ENCODE data around the gene RNF20. TPM values are rescaled to one million over a fixed set of nuclear protein-coding genes. Genes with fewer than 3 reads are reported as not detected.

The RNF20 gene
- total and polyA plus RNA-seq, 2 donors (not counting 3 experiments of a cell fraction or from before 2014, with no cell fraction given) = 6.1 to 33.7 TPM

DNA sequence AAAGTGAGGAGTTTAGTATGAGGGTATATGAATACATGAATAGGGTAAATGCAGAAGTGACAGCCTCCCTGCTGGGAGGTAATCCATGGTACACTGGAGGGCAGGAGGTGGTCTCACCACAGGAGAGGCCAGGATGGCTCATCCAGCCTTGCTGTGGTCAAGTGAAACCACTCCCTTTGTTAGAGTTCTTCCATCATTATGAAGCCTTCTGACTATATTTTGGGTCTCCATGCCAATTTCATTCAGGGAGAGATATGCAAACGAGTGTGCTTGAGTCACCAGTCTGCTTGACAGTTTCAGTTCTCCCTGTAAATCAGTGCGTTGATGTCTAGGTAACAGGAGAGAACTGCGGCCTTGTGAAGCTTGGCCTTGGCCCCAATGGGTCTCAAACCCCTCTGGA is 44.7 kb downstream of the RNF20 start:
- DNase-seq (ENCODE audit: low read depth, low spot score) (no peak), FAIRE-seq (no peak)
- Histone ChIP-seq H3K4me1 (ENCODE audit: control insufficient read depth, extremely low read depth, insufficient read depth, low read length) (no peaks in the 10 kb centered on the region), H4K20me1 (replicated peaks; ENCODE audit: control insufficient read depth, extremely low read depth, insufficient read depth, low read length) (no peaks in the 10 kb centered on the region), H3K9me3 (replicated peaks; ENCODE audit: control insufficient read depth, insufficient read depth, low read length) (no peaks in the 10 kb centered on the region), H3K9me1 (replicated peaks; ENCODE audit: control insufficient read depth, extremely low read depth, insufficient read depth, low read length) (no peaks in the 10 kb centered on the region), H3K27ac (ENCODE audit: insufficient read depth, low read depth, low read length) (no peak overlapping the region), H3K4me2 (ENCODE audit: insufficient read depth, low read length) (no peak overlapping the region), H2AFZ (ENCODE audit: low read depth, low read length) (no peak overlapping the region), H3K36me3 (ENCODE audit: control insufficient read depth in 2 of 2, extremely low read depth in 1 of 2, insufficient read depth in 2 of 2, low read length in 2 of 2) (no peaks in the 10 kb centered on the region), H3K4me3 (replicated peaks in 1 of 3; ENCODE audit: insufficient read depth in 1 of 3, low read depth in 1 of 3, low read length in 3 of 3) (no peak overlapping the region), H3K9ac (replicated peaks; ENCODE audit: extremely low read depth, insufficient read depth, low read length) (no peak overlapping the region), H3K27me3 (ENCODE audit: control insufficient read depth in 2 of 2, insufficient read depth in 2 of 2, low read length in 2 of 2) (no peaks in the 10 kb centered on the region), H3K79me2 (ENCODE audit: control insufficient read depth, insufficient read depth, low read length) (no peaks in the 10 kb centered on the region)
- intact Hi-C loops (cut with micrococcal nuclease) = no loop called here
- BruUV-seq (replicated peaks) = no TSS peak
- ChIA-PET CTCF (no interaction called here), POLR2A (no interaction called here)
- TF ChIP-seq, protein P1, sequence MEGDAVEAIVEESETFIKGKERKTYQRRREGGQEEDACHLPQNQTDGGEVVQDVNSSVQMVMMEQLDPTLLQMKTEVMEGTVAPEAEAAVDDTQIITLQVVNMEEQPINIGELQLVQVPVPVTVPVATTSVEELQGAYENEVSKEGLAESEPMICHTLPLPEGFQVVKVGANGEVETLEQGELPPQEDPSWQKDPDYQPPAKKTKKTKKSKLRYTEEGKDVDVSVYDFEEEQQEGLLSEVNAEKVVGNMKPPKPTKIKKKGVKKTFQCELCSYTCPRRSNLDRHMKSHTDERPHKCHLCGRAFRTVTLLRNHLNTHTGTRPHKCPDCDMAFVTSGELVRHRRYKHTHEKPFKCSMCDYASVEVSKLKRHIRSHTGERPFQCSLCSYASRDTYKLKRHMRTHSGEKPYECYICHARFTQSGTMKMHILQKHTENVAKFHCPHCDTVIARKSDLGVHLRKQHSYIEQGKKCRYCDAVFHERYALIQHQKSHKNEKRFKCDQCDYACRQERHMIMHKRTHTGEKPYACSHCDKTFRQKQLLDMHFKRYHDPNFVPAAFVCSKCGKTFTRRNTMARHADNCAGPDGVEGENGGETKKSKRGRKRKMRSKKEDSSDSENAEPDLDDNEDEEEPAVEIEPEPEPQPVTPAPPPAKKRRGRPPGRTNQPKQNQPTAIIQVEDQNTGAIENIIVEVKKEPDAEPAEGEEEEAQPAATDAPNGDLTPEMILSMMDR (IDR thresholded peaks at IDR 0.05; ENCODE audit: extremely low read depth in 1 of 2, insufficient read depth in 1 of 2, low read depth in 1 of 2, low read length in 2 of 2) = no peak
- no peak for TF ChIP-seq MYC (IDR thresholded peaks at IDR 0.05; ENCODE audit: low read depth, low read length)
- TF ChIP-seq FOS (IDR thresholded peaks at IDR 0.05; ENCODE audit: borderline replicate concordance, insufficient read depth, low read length) = no peak
- TF ChIP-seq, protein P2, sequence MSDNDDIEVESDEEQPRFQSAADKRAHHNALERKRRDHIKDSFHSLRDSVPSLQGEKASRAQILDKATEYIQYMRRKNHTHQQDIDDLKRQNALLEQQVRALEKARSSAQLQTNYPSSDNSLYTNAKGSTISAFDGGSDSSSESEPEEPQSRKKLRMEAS (IDR thresholded peaks at IDR 0.05; ENCODE audit: insufficient read depth, insufficient read length) = no peak
- TF ChIP-seq POLR2AphosphoS5 (IDR thresholded peaks at IDR 0.05; ENCODE audit: insufficient read depth, low read depth, low read length) = no peak
- no peak for TF ChIP-seq GATA2 (IDR thresholded peaks at IDR 0.05; ENCODE audit: insufficient read depth, insufficient read length, low read depth, low read length)
- TF ChIP-seq EZH2 (IDR thresholded peaks at IDR 0.05; ENCODE audit: borderline replicate concordance, low read depth, low read length, severe bottlenecking) = no peak
- no peak for TF ChIP-seq JUN (IDR thresholded peaks at IDR 0.05; ENCODE audit: borderline replicate concordance, insufficient read depth, insufficient read length, low read depth)
- TF ChIP-seq POLR2A (IDR thresholded peaks at IDR 0.05; ENCODE audit: low read depth, low read length) = no peak
- dilution Hi-C loops (cut with MboI; ENCODE audit: extremely low pct_ligation_motif_present, low sequenced_read_pairs) = no loop called here
